Hepatocyte (in vitro differentiated cells): ENCODE data around the gene AP3S2. TPM values are rescaled to one million over a fixed set of nuclear protein-coding genes. Genes with fewer than 3 reads are reported as not detected.

Source experiments
- DNase-seq: peaks from one replicate; pipeline ENCODE4 v3.0.0-alpha.2; 2016; ENCODE audit warnings: low spot score
- H2AFZ ChIP-seq: fragments of 200-600 bp; sonication (generic); 2 replicates; pipeline ENCODE4 v1.6.0; 2016; ENCODE audit warnings: antibody characterized with exemption, mild to moderate bottlenecking
- H3K27ac ChIP-seq: fragments of 200-600 bp; sonication (generic); 2 replicates; pipeline ENCODE4 v1.5.1; 2016; ENCODE audit warnings: mild to moderate bottlenecking
- H3K27me3 ChIP-seq: fragments of 200-600 bp; sonication (generic); 2 replicates; pipeline ENCODE4 v1.6.1; 2016
- H3K36me3 ChIP-seq: fragments of 200-600 bp; sonication (generic); replicated peaks from 2 replicates; pipeline ENCODE4 v1.5.1; 2016; ENCODE audit warnings: low read depth; ENCODE audit not compliant: insufficient read depth
- H3K4me1 ChIP-seq: fragments of 200-600 bp; sonication (generic); 2 replicates; pipeline ENCODE4 v1.5.1; 2016; ENCODE audit warnings: mild to moderate bottlenecking, moderate library complexity; ENCODE audit not compliant: insufficient read depth
- H3K4me2 ChIP-seq: fragments of 200-600 bp; sonication (generic); 2 replicates; pipeline ENCODE4 v1.6.0; 2016
- H3K4me3 ChIP-seq: fragments of 200-600 bp; sonication (generic); 2 replicates; pipeline ENCODE4 v1.5.1; 2016; ENCODE audit warnings: mild to moderate bottlenecking
- H3K79me2 ChIP-seq: fragments of 200-600 bp; sonication (generic); 2 replicates; pipeline ENCODE4 v1.6.0; 2017; ENCODE audit warnings: mild to moderate bottlenecking
- H3K9me2 ChIP-seq: fragments of 200-600 bp; sonication (generic); replicated peaks from 2 replicates; pipeline ENCODE4 v1.6.0; 2017; ENCODE audit warnings: mild to moderate bottlenecking; ENCODE audit not compliant: insufficient read depth
- H3K9me3 ChIP-seq: fragments of 200-600 bp; sonication (generic); 2 replicates; pipeline ENCODE4 v1.5.1; 2016; ENCODE audit warnings: low read depth, mild to moderate bottlenecking
- H4K20me1 ChIP-seq: fragments of 200-600 bp; sonication (generic); 2 replicates; pipeline ENCODE4 v1.6.0; 2016; ENCODE audit warnings: mild to moderate bottlenecking; ENCODE audit not compliant: insufficient read depth, poor library complexity, severe bottlenecking
- EZH2 ChIP-seq: fragments of 200-600 bp; sonication (generic); IDR thresholded peaks from 2 replicates; pipeline ENCODE4 v1.6.1; 2016; ENCODE audit warnings: antibody characterized with exemption, mild to moderate bottlenecking, borderline replicate concordance
- EZH2phosphoT487 ChIP-seq: fragments of 200-600 bp; sonication (generic); IDR thresholded peaks from one replicate; pipeline ENCODE4 v1.6.1; 2018; ENCODE audit warnings: antibody characterized with exemption, mild to moderate bottlenecking, low read depth, moderate library complexity; ENCODE audit not compliant: unreplicated experiment, severe bottlenecking
- WGBS: methylation state at CpG from one replicate; pipeline ENCODE4 v1.1.6; 2016; ENCODE audit warnings: low lambda C conversion rate; ENCODE audit errors: missing lambda C conversion rate; 5-methylcytosine and 5-hydroxymethylcytosine counted together
- polyA plus RNA-seq: library from polyadenylated mRNA; unstranded; fragments of >200 nt; fragmentation: Nextera tagmentation; extraction: Ambion mirVana; gene quantifications from 2 replicates; pipeline ENCODE4 v1.2.1, GENCODE V29; 2016
- total RNA-seq: library from RNA; depleted of rRNA; stranded (reverse); fragments of >200 nt; gene quantifications from 2 replicates; pipeline ENCODE4 v1.2.3, GENCODE V29; 2014
- TF ChIP-seq, protein P1 (sequence below): fragments of 200-600 bp; sonication (generic); IDR thresholded peaks from 2 replicates; pipeline ENCODE4 v1.5.1; 2016; ENCODE audit warnings: antibody characterized with exemption, mild to moderate bottlenecking; ENCODE audit not compliant: poor library complexity

The AP3S2 gene
- total and polyA plus RNA-seq, 2 experiments from 2014 or later: 14.2 to 61.2 TPM

DNA sequence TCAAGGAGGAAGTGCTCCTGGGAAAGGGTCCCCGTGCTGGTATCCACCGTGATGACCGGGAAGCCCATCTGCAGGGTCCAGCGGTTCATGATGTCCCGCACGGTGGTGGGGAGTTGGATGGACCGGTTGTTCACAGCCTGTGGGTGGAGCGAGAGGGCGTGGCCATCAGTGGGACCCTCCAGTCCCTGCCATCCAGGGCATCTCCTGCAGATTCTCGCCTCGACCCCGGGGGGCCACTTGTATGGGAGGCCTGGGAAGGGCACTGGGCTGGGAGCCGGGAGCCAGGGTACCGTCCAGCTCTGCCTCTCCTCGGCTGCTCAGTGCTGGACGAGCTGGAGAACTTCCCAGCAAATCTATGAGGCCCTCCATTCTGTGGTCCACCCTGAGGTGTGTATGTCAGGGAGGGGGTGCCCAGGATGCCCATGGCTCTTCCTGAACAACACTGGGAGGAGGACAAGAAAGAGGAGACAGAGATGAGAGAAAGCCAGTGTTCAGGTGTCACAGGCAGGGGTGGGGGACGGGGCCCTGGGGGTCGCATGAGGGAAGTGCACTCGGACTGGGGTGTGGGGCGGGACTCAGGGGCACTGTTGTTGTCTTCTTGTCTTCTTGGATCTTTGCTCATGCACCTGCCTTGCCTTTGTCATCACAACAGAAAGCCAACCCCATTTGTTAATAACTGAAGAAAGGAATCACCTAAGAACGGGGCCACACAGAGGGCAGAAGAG, 92.2 kb downstream of the AP3S2 start:
- no peaks in the 10 kb centered on the region for H3K79me2 ChIP-seq
- H3K27ac ChIP-seq: no peak overlapping the region
- 89% methylated on average over 17 of the region's 21 CpGs for WGBS

DNA sequence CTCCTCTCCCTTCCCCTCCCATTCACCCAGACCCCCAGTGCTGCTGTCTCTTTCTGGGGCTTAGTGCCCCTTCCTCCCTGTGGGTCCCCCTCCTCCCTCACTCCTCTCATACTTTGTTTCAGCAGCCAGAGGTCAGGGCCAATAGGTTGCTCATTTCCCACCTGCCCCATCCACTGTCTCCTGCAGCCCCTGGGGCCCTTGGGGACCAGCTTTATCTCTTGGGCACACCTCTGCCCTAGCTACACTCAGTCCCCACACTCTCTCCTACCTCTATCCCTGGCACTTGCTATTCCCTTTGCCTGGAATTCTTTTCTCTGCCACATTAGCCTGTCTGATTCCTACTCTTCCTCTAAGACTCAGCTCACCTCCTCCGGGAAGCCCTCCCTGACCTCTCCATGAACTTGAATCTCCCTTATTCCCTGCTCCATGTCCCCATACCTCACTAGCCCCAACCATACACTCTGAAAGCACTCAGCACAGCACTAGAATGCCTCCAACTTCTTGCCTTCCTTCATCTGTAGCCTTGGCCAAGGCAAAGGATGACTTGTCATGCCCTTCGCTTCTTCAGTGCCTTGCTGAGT, 93.8 kb downstream of the AP3S2 start:
- H3K4me2 ChIP-seq: no peak overlapping the region
- TF ChIP-seq EZH2: no peak
- TF ChIP-seq, protein P1, sequence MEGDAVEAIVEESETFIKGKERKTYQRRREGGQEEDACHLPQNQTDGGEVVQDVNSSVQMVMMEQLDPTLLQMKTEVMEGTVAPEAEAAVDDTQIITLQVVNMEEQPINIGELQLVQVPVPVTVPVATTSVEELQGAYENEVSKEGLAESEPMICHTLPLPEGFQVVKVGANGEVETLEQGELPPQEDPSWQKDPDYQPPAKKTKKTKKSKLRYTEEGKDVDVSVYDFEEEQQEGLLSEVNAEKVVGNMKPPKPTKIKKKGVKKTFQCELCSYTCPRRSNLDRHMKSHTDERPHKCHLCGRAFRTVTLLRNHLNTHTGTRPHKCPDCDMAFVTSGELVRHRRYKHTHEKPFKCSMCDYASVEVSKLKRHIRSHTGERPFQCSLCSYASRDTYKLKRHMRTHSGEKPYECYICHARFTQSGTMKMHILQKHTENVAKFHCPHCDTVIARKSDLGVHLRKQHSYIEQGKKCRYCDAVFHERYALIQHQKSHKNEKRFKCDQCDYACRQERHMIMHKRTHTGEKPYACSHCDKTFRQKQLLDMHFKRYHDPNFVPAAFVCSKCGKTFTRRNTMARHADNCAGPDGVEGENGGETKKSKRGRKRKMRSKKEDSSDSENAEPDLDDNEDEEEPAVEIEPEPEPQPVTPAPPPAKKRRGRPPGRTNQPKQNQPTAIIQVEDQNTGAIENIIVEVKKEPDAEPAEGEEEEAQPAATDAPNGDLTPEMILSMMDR: no peak
- TF ChIP-seq EZH2phosphoT487: no peak
- no peaks in the 10 kb centered on the region for H3K9me2 ChIP-seq
- H4K20me1 ChIP-seq: no peaks in the 10 kb centered on the region
- H3K4me3 ChIP-seq: no peak overlapping the region
- no peak for DNase-seq
- no peak overlapping the region for H2AFZ ChIP-seq
- no peaks in the 10 kb centered on the region for H3K9me3 ChIP-seq
- 96% methylated on average over 2 of the region's 2 CpGs for WGBS
- no peaks in the 10 kb centered on the region for H3K4me1 ChIP-seq
- no peaks in the 10 kb centered on the region for H3K27me3 ChIP-seq
- H3K36me3 ChIP-seq: no peaks in the 10 kb centered on the region
- no peak overlapping the region for H3K27ac ChIP-seq
- no peaks in the 10 kb centered on the region for H3K79me2 ChIP-seq

More for the DNA sequence above, 92.2 kb downstream of the AP3S2 start:
- Histone ChIP-seq H3K9me3 (no peaks in the 10 kb centered on the region), H3K4me2 (no peak overlapping the region), H4K20me1 (no peaks in the 10 kb centered on the region), H3K4me1 (no peaks in the 10 kb centered on the region), H3K36me3 (no peaks in the 10 kb centered on the region), H3K9me2 (no peaks in the 10 kb centered on the region), H3K27me3 (no peaks in the 10 kb centered on the region), H2AFZ (no peak overlapping the region), H3K4me3 (no peak overlapping the region)
- TF ChIP-seq, protein P1: no peak
- TF ChIP-seq EZH2: no peak
- no peak for TF ChIP-seq EZH2phosphoT487
- DNase-seq: no peak

DNA sequence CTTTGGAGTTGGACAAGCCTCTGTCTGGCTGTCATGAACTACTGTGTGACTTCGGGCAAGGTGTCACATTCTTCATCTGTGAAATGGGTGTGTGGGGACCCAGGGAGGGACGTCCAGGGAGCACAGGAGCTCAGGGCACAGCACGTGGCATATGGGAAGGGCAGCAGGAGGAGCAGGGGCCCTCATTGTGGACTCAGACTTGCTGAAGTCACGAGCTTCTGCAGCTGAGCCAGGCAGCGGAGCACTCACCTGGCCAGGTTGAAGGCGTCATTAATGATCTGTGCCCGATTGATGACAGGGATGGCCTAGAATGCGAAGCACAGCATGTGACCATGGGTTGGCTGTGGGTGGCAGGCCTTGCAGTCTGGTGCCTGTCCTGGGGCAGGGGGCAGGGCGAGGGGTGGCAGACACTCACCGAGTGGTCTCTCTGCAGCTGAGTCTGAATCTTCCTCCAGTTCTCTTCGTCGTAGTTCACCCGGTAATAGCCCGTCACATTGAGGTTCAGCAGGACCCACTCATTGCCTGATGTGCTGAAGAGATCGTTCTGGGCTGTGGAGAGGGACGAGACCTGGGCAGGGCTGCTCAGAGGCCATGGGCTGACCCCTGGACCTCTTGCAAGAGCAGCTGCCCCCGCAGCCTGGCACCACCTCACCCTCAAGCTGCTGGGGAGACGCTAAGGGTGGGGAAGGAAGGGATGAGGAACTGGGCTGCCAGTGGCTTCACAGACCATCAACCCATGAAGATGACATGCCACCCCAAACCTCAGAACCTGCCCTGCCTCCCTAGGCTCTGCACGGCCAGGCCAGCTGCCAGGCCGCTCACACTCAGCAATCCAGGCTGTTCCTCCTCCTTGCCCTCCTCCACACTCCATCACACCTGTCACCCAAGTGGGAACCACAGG, 94.5 kb downstream of the AP3S2 start:
- H3K4me1 ChIP-seq: no peaks in the 10 kb centered on the region
- H3K9me2 ChIP-seq: no peaks in the 10 kb centered on the region
- no peak overlapping the region for H3K27ac ChIP-seq
- no peaks in the 10 kb centered on the region for H4K20me1 ChIP-seq
- DNase-seq: no peak
- no peak overlapping the region for H3K4me3 ChIP-seq
- WGBS: 86% methylated on average over 17 of the region's 20 CpGs
- H3K36me3 ChIP-seq: no peaks in the 10 kb centered on the region
- no peak overlapping the region for H3K4me2 ChIP-seq
- no peaks in the 10 kb centered on the region for H3K27me3 ChIP-seq
- no peak overlapping the region for H2AFZ ChIP-seq
- no peaks in the 10 kb centered on the region for H3K9me3 ChIP-seq
- TF ChIP-seq, protein P1: no peak
- no peak for TF ChIP-seq EZH2phosphoT487
- TF ChIP-seq EZH2: no peak
- H3K79me2 ChIP-seq: no peaks in the 10 kb centered on the region
